Hematopoietic multipotent progenitor cell treated with erythropoietin and hydrocortisone succinate and interleukin-3 and kit ligand, for 15 days (in vitro differentiated cells): ENCODE data around the gene RBL2.
"Not testable (repeated sequence)": the region's sequence is repeated elsewhere in the genome, so short reads cannot be mapped to it uniquely, and the experiment has no call there.

Experiments
- DNase-seq: peaks from one replicate; pipeline ENCODE4 v3.0.0-alpha.2; 2015; ENCODE audit warnings: low spot score

Gene RBL2, protein sequence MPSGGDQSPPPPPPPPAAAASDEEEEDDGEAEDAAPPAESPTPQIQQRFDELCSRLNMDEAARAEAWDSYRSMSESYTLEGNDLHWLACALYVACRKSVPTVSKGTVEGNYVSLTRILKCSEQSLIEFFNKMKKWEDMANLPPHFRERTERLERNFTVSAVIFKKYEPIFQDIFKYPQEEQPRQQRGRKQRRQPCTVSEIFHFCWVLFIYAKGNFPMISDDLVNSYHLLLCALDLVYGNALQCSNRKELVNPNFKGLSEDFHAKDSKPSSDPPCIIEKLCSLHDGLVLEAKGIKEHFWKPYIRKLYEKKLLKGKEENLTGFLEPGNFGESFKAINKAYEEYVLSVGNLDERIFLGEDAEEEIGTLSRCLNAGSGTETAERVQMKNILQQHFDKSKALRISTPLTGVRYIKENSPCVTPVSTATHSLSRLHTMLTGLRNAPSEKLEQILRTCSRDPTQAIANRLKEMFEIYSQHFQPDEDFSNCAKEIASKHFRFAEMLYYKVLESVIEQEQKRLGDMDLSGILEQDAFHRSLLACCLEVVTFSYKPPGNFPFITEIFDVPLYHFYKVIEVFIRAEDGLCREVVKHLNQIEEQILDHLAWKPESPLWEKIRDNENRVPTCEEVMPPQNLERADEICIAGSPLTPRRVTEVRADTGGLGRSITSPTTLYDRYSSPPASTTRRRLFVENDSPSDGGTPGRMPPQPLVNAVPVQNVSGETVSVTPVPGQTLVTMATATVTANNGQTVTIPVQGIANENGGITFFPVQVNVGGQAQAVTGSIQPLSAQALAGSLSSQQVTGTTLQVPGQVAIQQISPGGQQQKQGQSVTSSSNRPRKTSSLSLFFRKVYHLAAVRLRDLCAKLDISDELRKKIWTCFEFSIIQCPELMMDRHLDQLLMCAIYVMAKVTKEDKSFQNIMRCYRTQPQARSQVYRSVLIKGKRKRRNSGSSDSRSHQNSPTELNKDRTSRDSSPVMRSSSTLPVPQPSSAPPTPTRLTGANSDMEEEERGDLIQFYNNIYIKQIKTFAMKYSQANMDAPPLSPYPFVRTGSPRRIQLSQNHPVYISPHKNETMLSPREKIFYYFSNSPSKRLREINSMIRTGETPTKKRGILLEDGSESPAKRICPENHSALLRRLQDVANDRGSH

GRCh38 chr16:53434377-53435065 is at the start of gene RBL2:
TSS of gene RBL2 (plus strand) at chr16:53434471. CDS start at chr16:53434557, 86 bp downstream.
- DNase-seq: peak; percentile 82

DNA sequence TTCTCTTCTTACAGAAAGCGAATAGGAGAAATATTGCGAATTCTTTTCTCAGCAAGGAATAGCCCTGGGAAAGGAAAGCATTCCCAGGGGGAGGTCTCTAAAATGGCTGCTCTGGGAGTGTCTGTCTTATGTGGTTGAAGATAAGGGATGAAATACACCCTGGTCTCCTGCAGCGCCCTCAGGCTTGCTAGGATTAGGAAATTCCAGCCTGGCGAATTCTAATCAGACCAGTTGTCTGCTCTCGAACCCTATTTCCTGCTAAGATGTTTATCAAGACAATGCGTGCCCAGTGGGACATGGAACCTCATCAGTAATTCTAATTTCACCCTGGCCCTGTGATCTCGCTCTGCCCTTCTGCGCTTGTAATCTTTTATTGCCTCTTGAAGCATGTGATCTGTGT is 49.7 kb upstream of the RBL2 start:
- DNase-seq: not testable (repeated sequence)

- DNase-seq: no peak
Observed at GRCh38 chr16:53404959-53405358, 29.3 kb upstream of the RBL2 start.

- no peak for DNase-seq
Observed at GRCh38 chr16:53412549-53412948, 21.7 kb upstream of the RBL2 start.

- no peak for DNase-seq
Observed at GRCh38 chr16:53413864-53414263, 20.4 kb upstream of the RBL2 start.

DNA sequence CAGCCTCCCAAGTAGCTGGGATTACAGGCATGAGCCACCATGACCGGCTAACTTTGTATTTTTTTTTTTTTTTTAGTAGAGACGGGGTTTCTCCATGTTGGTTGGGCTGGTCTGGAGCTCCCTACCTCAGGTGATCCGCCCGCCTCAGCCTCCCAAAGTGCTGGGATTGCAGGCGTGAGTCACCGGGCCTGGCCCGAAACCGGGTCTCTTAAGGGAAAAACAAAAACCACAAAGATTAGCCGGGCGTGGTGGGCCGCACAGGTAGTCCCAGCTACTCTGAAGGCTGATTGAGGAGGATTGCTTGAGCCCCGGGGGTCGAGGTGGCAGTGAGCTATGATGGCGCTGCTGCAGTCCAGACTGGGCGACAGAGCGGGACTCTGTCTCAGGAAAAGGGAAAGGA is 19.9 kb upstream of the RBL2 start:
- no peak for DNase-seq

DNA sequence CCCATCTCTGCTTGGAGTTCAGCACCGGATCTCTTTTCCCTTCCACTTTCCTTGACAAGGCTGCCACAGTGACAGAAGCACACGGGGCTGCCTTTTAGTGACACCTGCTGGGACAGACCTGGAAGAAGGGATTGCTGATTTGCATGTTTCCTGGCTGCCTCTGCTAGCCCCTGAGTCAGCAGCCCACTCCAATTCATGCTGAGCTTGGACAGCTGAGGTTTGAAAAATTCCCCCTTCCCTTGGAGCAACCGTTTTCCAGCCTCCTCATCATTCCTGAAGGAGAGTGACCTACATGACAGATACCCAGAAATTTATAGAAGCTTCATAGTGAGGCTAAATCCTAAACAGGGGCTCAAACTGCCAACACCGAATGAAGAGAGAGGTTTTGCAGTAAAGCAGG is 18.8 kb upstream of the RBL2 start:
- DNase-seq: no peak

DNA sequence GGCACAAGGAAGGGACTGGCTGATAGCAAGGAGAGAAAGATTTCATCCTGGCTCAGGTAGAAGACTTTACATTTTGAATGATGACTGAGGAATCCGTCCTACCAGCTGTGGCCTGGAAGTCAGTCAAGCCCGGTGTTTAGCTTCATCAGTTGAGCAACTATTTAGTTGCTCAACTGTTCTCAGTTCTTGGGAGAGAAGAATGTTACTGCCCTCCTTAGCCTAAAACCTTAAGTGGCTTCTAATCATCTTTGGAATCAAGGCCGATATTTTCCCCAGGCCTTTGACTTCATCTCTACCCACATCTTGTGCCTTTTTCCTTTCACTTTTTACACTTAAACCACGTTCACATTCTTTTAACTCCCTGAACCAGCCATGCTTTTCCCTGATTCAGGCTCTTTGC is 17.3 kb upstream of the RBL2 start:
- no peak for DNase-seq

GRCh38 chr16:53417976-53418375 is 16.3 kb upstream of the RBL2 start:
- DNase-seq: no peak

DNA sequence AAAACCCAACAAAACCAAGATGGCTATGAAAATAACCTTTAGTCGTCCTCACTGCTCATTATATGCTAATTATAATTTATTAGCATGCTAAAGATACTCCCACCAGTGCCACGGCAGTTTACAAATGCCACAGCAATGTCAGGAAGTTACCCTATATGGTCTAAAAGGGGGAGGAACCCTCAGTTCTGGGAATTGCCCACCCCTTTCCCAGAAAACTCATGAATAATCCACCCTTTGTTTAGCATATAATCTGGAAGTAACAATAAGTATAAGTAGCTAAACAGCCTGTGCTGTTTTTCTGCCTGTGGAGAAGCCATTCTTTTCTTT is 14.9 kb upstream of the RBL2 start:
- DNase-seq: not testable (repeated sequence)

- DNase-seq: no peak
Observed at GRCh38 chr16:53421248-53421647, 13.0 kb upstream of the RBL2 start.

- not testable (repeated sequence) for DNase-seq
Observed at GRCh38 chr16:53423968-53424367, 10.3 kb upstream of the RBL2 start.

DNA sequence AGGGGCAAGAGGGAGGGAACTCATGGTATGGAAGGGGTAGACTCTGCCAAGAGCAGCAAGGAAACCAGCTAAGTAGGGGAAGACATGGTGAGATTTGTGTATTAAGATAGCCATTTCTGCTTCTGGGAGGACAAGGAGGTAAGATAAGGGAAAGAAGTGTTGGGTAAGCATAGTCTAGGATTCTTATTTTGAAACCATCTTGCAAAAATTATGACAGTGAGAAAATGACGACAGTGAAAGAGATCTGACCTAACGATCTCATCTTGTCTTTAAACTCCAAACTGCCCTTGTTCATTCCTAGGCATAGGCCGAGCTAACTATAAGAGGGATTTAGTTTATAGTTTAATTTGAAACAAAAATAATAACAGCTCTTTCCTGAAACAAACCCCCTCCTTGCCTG is 5.6 kb upstream of the RBL2 start:
- DNase-seq: no peak

DNA sequence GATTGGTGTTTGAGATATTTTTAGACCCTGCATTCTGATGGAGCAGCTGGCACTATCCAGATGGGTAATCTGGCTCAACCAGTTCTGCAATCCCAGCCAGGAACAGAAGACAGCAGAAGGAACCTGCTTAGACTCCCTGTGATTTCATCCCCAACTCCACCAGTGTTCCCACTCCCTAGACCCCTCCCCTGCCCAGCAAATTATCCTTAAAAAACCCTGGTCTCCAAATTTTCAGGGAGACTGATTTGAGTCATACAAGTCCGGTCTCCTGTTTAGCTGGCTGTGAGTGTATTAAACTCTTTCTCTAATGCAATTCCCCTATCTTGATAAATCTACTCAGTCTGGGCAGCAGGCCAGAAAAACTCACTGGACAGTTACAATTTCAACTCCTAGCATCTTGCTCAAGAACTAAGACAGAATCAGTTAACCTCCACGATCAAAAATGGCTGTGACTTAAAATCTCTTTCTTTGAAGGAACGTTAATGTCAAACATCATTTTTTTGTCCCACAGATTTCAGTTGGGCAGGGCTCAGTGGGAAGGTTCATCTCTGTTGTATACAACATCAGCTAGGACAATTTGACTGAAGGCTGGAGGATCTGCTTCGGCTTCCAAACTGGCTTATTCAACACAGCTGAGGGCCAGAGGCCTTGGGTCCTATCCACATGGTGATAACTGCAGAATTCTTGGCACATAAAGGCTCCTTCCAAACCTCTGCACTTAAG is 4.9 kb upstream of the RBL2 start:
- DNase-seq: no peak

DNA sequence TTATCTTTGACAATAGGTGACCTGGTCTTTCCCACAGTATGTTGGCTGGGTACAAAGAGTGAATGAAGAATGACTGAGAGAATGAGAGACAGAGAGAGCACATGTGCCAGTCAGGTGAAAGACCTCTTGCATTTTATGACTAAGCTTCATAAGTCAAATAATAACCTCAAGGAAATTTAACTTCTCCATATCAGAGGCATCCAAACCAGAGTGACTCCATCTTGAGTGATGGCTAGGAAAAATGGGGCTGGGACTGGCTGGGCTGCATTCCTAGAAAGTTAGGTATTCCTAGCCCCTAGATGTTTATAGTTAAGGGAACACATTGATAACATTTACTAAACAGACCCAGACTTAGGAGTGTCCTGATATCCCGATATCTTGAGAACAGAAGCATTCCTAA is 3.9 kb upstream of the RBL2 start:
- no peak for DNase-seq

DNA sequence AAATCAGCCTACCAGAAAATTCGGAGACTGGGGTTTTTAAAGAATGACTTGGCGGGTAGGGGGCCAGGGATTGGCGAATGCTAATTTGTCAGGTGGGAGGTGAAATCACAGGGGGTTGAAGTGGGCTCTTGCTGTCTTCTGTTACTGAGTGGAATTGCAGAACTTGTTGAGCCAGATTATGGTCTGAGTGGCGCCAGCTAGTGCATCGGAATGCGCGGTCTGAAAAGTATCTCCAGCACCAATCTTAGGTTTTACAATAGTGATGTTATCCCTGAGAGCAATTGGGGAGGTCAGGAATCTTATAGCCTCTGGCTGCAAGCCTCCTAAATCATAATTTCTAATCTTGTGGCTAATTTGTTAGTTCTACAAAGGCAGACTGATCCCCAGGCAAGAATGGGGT is 762 bp upstream of the RBL2 start:
- DNase-seq: no peak

DNA sequence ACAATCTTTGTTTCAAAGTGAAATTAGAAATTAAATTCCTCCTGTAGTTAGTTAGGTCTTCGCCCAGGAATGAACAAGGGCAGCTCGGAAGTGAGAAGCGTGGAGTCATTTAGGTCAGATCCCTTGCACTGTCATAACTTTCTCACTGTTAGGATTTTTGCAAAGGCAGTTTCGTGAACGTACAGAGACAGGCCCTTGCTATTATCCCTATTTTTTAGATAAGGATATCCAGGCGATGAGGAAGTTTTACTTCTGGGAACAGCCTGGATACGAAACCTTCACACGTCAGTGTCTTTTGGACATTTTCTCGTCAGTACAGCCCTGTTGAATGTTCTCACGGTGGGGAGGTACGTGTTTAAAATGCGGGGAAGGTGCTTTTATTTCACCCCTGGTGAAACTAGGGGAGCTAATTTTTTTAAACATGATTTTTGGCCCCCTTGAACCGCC is 318 bp upstream of the RBL2 start:
- DNase-seq: no peak

DNA sequence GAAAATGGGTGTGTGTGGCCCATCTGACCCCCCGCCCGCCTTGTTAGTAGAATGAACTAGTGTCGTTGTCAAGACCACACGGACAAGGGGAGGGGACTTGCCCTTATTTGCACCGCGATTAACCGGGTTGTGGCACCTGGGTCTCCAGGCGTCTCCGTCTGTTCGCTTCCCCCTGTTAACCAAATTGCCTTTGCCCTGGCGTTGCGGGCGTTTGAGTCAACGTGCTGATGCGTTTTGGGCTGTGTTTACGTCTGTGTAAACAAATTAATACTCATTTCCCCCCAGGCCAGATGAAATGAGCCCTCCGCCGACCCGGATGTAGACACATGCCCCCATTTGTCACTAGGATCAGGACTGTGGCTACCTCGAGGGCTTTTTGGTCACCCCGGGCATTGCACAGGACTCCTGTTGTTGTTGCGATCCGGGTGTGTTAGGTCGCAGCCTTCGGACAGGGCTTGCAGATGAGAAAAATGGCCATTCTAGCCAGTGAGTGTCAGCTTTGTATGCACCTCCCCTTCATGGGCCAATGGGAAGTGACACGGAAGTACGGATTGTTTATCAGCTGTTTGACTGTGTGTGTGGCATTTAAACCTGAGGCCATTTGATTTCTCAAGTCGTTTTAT is 906 bp downstream of the RBL2 start:
- peak; percentile 86 for DNase-seq

GRCh38 chr16:53440125-53440524 is 5.9 kb downstream of the RBL2 start:
- no peak for DNase-seq

DNA sequence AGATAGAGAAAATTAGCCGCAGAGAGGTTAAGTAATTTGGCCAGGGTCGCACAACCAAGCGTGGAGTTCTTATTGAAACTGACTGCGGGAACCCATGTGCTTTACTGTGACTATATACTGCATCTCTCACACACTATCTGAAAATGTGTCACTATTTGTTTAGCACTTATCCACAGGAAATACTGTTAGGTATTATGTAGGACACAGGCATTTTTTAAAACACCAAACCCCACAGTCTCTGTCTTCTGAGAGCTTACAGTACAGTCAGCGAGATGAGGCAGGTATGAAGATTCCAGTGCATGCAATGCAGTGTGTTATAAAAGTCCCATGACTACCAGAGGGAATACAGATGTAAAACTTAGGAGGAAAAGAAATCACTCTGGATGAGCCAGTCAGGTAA is 11.3 kb downstream of the RBL2 start:
- DNase-seq: no peak

DNA sequence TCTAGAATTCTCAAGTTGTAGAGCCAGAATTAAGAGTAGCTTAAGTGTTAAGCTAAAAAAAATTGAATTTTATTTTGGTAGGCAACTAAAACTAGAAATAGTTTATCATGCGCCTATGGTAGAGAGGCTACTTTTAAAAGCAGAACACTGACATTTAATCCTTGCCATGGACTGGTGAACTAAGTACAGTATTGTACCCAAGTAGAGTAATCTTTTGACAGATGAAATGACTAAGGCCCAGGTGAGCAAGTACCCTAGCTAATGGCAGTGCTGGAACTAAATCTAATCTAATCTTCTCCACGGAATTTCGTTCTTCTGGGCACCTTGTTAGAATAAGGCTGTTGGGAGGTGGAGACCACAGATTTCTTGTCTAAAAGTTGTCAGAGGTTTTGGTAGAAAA is 11.8 kb downstream of the RBL2 start:
- DNase-seq: no peak
